DND-41 (cell line): ENCODE results near the gene TWSG1.

Experiments
- ATAC-seq: fragments of 200-7000 bp; cut with Tn5 transposase; 3 replicates; pipeline ENCODE4 v1.9.1; 2021; ENCODE audit warnings: low read depth; ENCODE audit not compliant: insufficient read depth
- DNase-seq: peaks from one replicate; pipeline ENCODE4 v3.0.0-alpha.2; 2020
- H2AFZ ChIP-seq: 2 replicates; pipeline ENCODE4 v1.6.0; 2012; ENCODE audit warnings: low read depth, low read length
- H3K27ac ChIP-seq: 2 replicates; pipeline ENCODE4 v1.5.1; 2012; ENCODE audit warnings: low read length, inconsistent platforms
- H3K27me3 ChIP-seq: fragments of 200-600 bp; sonication (generic); 2 replicates; pipeline ENCODE4 v1.6.0; 2012; ENCODE audit warnings: low read length, mild to moderate bottlenecking, inconsistent platforms; ENCODE audit not compliant: insufficient read depth, poor library complexity
- H3K36me3 ChIP-seq: 2 replicates; pipeline ENCODE4 v1.5.1; 2012; ENCODE audit warnings: low read length, inconsistent platforms; ENCODE audit not compliant: insufficient read depth
- H3K4me1 ChIP-seq: 2 replicates; pipeline ENCODE4 v1.5.1; 2012; ENCODE audit warnings: mild to moderate bottlenecking, low read length; ENCODE audit not compliant: insufficient read depth
- H3K4me2 ChIP-seq: 2 replicates; pipeline ENCODE4 v1.6.0; 2012; ENCODE audit warnings: mild to moderate bottlenecking, moderate library complexity, low read length, inconsistent platforms; ENCODE audit not compliant: insufficient read depth
- H3K4me3 ChIP-seq, 2 experiments: fragments of 200-600 bp in 1 of 2; shearing (Covaris generic) in 1 of 2; 2 replicates each; pipeline ENCODE4 v1.5.1; 2012 to 2016; ENCODE audit warnings: inconsistent platforms in 2 of 2, low read length in 2 of 2, mild to moderate bottlenecking in 2 of 2, low read depth in 1 of 2, moderate library complexity in 1 of 2
- H3K79me2 ChIP-seq: 2 replicates; pipeline ENCODE4 v1.6.0; 2012; ENCODE audit warnings: low read length, inconsistent platforms; ENCODE audit not compliant: insufficient read depth
- H3K9ac ChIP-seq: 2 replicates; pipeline ENCODE4 v1.6.0; 2012; ENCODE audit warnings: low read depth, mild to moderate bottlenecking, inconsistent platforms, low read length, moderate library complexity
- H3K9me3 ChIP-seq: 2 replicates; pipeline ENCODE4 v1.5.1; 2012; ENCODE audit warnings: low read length, moderate library complexity, mild to moderate bottlenecking, inconsistent platforms; ENCODE audit not compliant: insufficient read depth, severe bottlenecking
- H4K20me1 ChIP-seq: 2 replicates; pipeline ENCODE4 v1.6.0; 2012; ENCODE audit warnings: low read length; ENCODE audit not compliant: insufficient read depth
- EZH2 ChIP-seq: IDR thresholded peaks from 3 replicates; pipeline ENCODE4 v1.6.1; 2012; ENCODE audit warnings: borderline replicate concordance, low read depth, mild to moderate bottlenecking, moderate library complexity, low read length, inconsistent platforms; ENCODE audit not compliant: severe bottlenecking
- TF ChIP-seq, protein P1 (sequence below): IDR thresholded peaks from 2 replicates; pipeline ENCODE4 v1.5.1; 2012; ENCODE audit warnings: borderline replicate concordance, low read length, moderate library complexity, mild to moderate bottlenecking; ENCODE audit not compliant: poor library complexity, severe bottlenecking; ENCODE audit errors: extremely low read depth

Gene TWSG1

DNA sequence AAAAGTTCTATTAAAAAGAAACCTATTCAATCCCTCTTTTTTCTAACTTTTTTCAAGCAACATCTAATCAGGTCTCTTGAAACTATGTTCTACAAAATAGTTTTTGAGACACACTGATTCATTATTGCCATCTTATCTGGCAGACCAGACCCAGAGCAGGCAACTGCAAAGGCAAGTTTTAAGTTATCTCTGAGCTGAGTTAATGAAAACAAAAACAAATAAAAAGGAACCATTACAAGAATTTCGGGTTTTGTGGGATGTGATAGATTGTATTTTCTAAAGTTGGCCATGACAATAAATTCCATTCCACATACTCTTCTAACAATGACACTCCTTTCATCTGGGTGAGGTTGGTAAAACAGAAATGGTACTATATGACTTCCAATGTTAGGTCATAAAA lies 15.2 kb upstream of the TWSG1 start:
- DNase-seq = no peak
- H3K9me3 ChIP-seq = no peaks in the 10 kb centered on the region
- no peak overlapping the region for H3K4me3 ChIP-seq
- no peak for TF ChIP-seq EZH2
- TF ChIP-seq, protein P1, sequence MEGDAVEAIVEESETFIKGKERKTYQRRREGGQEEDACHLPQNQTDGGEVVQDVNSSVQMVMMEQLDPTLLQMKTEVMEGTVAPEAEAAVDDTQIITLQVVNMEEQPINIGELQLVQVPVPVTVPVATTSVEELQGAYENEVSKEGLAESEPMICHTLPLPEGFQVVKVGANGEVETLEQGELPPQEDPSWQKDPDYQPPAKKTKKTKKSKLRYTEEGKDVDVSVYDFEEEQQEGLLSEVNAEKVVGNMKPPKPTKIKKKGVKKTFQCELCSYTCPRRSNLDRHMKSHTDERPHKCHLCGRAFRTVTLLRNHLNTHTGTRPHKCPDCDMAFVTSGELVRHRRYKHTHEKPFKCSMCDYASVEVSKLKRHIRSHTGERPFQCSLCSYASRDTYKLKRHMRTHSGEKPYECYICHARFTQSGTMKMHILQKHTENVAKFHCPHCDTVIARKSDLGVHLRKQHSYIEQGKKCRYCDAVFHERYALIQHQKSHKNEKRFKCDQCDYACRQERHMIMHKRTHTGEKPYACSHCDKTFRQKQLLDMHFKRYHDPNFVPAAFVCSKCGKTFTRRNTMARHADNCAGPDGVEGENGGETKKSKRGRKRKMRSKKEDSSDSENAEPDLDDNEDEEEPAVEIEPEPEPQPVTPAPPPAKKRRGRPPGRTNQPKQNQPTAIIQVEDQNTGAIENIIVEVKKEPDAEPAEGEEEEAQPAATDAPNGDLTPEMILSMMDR = no peak
- H3K4me2 ChIP-seq = no peak overlapping the region
- H3K4me1 ChIP-seq = no peaks in the 10 kb centered on the region
- H3K36me3 ChIP-seq = no peaks in the 10 kb centered on the region
- H3K27ac ChIP-seq = no peak overlapping the region
- H3K27me3 ChIP-seq = peaks cover 6% of the 10 kb centered on the region
- H4K20me1 ChIP-seq = no peaks in the 10 kb centered on the region
- no peak overlapping the region for H3K9ac ChIP-seq
- H2AFZ ChIP-seq = no peak overlapping the region
- ATAC-seq = no peak
- H3K79me2 ChIP-seq = no peaks in the 10 kb centered on the region

DNA sequence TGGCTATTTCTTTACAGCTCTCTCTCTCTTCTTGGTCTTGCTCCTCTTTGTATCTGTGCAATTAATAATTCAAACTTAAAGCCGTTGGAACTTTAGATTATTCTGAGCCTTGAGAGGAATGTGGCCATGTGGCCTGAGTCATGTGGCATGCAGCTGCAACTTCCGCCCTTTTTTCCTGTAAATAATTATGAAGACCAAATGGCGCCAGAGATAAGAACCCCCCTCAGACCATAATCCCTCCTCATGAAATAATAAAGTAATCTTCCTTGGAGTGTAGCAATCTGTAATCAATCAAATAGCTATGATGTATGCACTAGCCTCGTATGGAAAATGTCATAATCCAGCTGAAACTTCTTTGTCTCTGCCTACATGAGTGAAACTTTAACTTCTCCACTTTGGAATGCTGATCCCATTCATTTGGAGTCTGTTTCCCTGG lies 13.5 kb upstream of the TWSG1 start:
- H3K4me2 ChIP-seq = no peak overlapping the region
- no peaks in the 10 kb centered on the region for H3K4me1 ChIP-seq
- DNase-seq (no peak), ATAC-seq (no peak)
- H4K20me1 ChIP-seq = no peaks in the 10 kb centered on the region
- no peak overlapping the region for H3K27ac ChIP-seq
- no peak for TF ChIP-seq EZH2
- TF ChIP-seq, protein P1 = no peak
- peaks cover 6% of the 10 kb centered on the region for H3K27me3 ChIP-seq
- H3K9me3 ChIP-seq = no peaks in the 10 kb centered on the region
- no peaks in the 10 kb centered on the region for H3K79me2 ChIP-seq
- no peak overlapping the region for H3K4me3 ChIP-seq
- H3K36me3 ChIP-seq = no peaks in the 10 kb centered on the region
- H3K9ac ChIP-seq = no peak overlapping the region
- H2AFZ ChIP-seq = no peak overlapping the region

DNA sequence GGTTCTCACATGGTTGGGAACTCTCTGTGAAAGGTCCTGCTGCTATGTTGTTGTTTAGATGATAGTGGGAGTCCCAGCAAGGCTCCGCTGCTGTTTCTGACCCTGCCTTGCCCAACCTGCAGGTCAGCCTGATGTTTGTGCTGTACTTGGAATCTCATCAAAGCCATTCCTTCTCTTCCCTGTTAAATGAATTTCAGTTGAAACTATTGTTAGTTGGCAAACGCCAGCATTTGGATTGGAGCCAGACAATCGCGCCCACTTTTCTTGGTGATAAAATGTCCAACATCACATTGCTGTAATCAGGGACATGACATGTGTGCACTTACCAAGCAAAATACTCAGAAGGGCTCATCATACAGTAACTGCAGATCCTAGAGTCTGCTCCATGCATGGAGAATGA lies 12.8 kb upstream of the TWSG1 start:
- no peak for ATAC-seq
- H4K20me1 ChIP-seq = no peaks in the 10 kb centered on the region
- H3K27me3 ChIP-seq = peaks cover 6% of the 10 kb centered on the region
- no peaks in the 10 kb centered on the region for H3K36me3 ChIP-seq
- no peak for DNase-seq
- H2AFZ ChIP-seq = no peak overlapping the region
- H3K9me3 ChIP-seq = no peaks in the 10 kb centered on the region
- H3K4me2 ChIP-seq = no peak overlapping the region
- TF ChIP-seq EZH2 = no peak
- TF ChIP-seq, protein P1 = no peak
- no peaks in the 10 kb centered on the region for H3K4me1 ChIP-seq
- H3K4me3 ChIP-seq = no peak overlapping the region
- H3K9ac ChIP-seq = no peak overlapping the region
- H3K79me2 ChIP-seq = no peaks in the 10 kb centered on the region
- H3K27ac ChIP-seq = no peak overlapping the region

GRCh38 chr18:9322744-9323143 lies 11.8 kb upstream of the TWSG1 start:
- Histone ChIP-seq H3K36me3 (no peaks in the 10 kb centered on the region), H3K4me1 (no peaks in the 10 kb centered on the region), H3K4me3 (no peak overlapping the region), H3K9me3 (no peaks in the 10 kb centered on the region), H3K4me2 (no peak overlapping the region), H3K9ac (no peak overlapping the region), H3K79me2 (no peaks in the 10 kb centered on the region), H4K20me1 (no peaks in the 10 kb centered on the region), H2AFZ (no peak overlapping the region), H3K27me3 (peaks cover 6% of the 10 kb centered on the region), H3K27ac (no peak overlapping the region)
- ATAC-seq = no peak
- TF ChIP-seq EZH2 = no peak
- TF ChIP-seq, protein P1 = no peak
- DNase-seq = no peak
